ENCODE results near the gene NOL6. TPM values are rescaled to one million over a fixed set of nuclear protein-coding genes. Genes with fewer than 3 reads are reported as not detected.

The NOL6 gene
- total and polyA plus RNA-seq, 10 of the 15 experiments (the other 5 are each of a cell fraction or from before 2014, with no cell fraction given) = 8.3 to 53.2 (median 33.1) TPM

DNA sequence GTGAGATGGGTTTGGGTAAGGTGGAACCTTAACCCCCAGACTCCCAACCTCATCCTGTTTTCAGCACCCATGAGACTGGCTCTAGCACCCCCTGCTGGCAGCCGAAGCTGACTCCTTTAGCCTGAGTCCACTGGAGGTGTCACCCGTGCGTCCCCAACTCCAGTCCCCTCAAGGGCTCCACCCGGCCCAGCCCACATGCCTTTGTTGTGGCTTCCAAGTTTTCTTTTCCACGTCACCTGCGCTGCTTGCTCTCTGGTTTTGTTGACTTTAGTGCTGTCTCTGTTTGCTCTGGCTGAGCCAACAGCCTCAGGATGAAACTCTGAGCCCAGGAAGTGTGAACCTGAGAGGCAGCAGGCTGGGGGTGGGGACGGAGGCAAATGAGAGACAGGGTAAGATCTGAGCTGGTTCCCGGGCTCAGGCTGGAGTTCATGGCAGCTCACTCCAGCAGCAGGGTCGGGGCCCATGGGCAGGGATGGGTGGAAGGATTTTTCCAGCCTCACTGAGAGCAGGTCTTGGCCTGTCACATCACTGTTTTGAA lies 58.2 kb downstream of the NOL6 start (continued):
- peak; percentile 60 to 85 (median 78) for TF ChIP-seq CTCF (IDR thresholded peaks at IDR 0.05 in 2 of 3, conservative IDR thresholded peaks at IDR 0.05 in 1 of 3; ENCODE audit: control insufficient read depth in 2 of 3, extremely low read depth in 1 of 3, insufficient read depth in 1 of 3, low read depth in 3 of 3, low read length in 3 of 3)
- TF ChIP-seq, protein P1, sequence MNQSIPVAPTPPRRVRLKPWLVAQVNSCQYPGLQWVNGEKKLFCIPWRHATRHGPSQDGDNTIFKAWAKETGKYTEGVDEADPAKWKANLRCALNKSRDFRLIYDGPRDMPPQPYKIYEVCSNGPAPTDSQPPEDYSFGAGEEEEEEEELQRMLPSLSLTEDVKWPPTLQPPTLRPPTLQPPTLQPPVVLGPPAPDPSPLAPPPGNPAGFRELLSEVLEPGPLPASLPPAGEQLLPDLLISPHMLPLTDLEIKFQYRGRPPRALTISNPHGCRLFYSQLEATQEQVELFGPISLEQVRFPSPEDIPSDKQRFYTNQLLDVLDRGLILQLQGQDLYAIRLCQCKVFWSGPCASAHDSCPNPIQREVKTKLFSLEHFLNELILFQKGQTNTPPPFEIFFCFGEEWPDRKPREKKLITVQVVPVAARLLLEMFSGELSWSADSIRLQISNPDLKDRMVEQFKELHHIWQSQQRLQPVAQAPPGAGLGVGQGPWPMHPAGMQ (IDR thresholded peaks at IDR 0.05; ENCODE audit: borderline replicate concordance) = no peak
- no peak for TF ChIP-seq TAF1 (IDR thresholded peaks at IDR 0.05; ENCODE audit: borderline replicate concordance, low read depth, low read length)
- no peak for TF ChIP-seq HDAC2 (IDR thresholded peaks at IDR 0.05)
- TF ChIP-seq KLF5 (IDR thresholded peaks at IDR 0.05; ENCODE audit: partially characterized antibody) = no peak
- TF ChIP-seq, protein P2, sequence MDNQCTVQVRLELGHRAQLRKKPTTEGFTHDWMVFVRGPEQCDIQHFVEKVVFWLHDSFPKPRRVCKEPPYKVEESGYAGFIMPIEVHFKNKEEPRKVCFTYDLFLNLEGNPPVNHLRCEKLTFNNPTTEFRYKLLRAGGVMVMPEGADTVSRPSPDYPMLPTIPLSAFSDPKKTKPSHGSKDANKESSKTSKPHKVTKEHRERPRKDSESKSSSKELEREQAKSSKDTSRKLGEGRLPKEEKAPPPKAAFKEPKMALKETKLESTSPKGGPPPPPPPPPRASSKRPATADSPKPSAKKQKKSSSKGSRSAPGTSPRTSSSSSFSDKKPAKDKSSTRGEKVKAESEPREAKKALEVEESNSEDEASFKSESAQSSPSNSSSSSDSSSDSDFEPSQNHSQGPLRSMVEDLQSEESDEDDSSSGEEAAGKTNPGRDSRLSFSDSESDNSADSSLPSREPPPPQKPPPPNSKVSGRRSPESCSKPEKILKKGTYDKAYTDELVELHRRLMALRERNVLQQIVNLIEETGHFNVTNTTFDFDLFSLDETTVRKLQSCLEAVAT (IDR thresholded peaks at IDR 0.05) = no peak
- TF ChIP-seq HDAC6 (IDR thresholded peaks at IDR 0.05; ENCODE audit: unreplicated experiment) = no peak
- TF ChIP-seq MYC (IDR thresholded peaks at IDR 0.05; ENCODE audit: insufficient read depth, insufficient read length, insufficient replicate concordance, low read length, severe bottlenecking) = no peak
- peak; percentile 41 to 75; a peak in 2 of 4 replicates for TF ChIP-seq BHLHE40 (IDR thresholded peaks at IDR 0.05; ENCODE audit: borderline replicate concordance in 1 of 2, low read depth in 2 of 2, low read length in 1 of 2)
- TF ChIP-seq JUNB (IDR thresholded peaks at IDR 0.05) = no peak
- TF ChIP-seq POLR2A (IDR thresholded peaks at IDR 0.05; ENCODE audit: low read depth, low read length) = no peak
- TF ChIP-seq TBL1XR1 (IDR thresholded peaks at IDR 0.05; ENCODE audit: low read depth, low read length) = no peak
- TF ChIP-seq NBN (IDR thresholded peaks at IDR 0.05) = no peak
- TF ChIP-seq CREB1 (IDR thresholded peaks at IDR 0.05; ENCODE audit: low read depth) = no peak
- no peak for TF ChIP-seq NFIC (IDR thresholded peaks at IDR 0.05; ENCODE audit: low read depth, low read length)
- TF ChIP-seq ZNF622 (IDR thresholded peaks at IDR 0.05) = no peak
- TF ChIP-seq ZNF274 (IDR thresholded peaks at IDR 0.05; ENCODE audit: insufficient read depth, insufficient read length) = no peak
- TF ChIP-seq KDM1A (IDR thresholded peaks at IDR 0.05; ENCODE audit: borderline replicate concordance) = no peak
- TF ChIP-seq PML (IDR thresholded peaks at IDR 0.05; ENCODE audit: low read length) = no peak
- TF ChIP-seq SREBF1 (IDR thresholded peaks at IDR 0.05; ENCODE audit: low read length) = no peak
- TF ChIP-seq, protein P3, sequence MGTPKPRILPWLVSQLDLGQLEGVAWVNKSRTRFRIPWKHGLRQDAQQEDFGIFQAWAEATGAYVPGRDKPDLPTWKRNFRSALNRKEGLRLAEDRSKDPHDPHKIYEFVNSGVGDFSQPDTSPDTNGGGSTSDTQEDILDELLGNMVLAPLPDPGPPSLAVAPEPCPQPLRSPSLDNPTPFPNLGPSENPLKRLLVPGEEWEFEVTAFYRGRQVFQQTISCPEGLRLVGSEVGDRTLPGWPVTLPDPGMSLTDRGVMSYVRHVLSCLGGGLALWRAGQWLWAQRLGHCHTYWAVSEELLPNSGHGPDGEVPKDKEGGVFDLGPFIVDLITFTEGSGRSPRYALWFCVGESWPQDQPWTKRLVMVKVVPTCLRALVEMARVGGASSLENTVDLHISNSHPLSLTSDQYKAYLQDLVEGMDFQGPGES (IDR thresholded peaks at IDR 0.05) = no peak
- no peak for TF ChIP-seq NFYA (IDR thresholded peaks at IDR 0.05; ENCODE audit: borderline replicate concordance, low read depth, low read length)

Measured in GM12878 (cell line).